Muscle of leg (tissue), 11 donors: ENCODE data around the gene CNOT10. TPM values are rescaled to one million over a fixed set of nuclear protein-coding genes. Genes with fewer than 3 reads are reported as not detected.
"Not testable (repeated sequence)": the region's sequence is repeated elsewhere in the genome, so short reads cannot be mapped to it uniquely, and the experiment has no call there.

Experiments
- DNase-seq: peaks from one replicate; pipeline ENCODE4 v3.0.0; 2013
- H3K27ac ChIP-seq: one replicate; pipeline ENCODE4 v1.5.1; 2013; ENCODE audit warnings: mild to moderate bottlenecking, low read length, control low read depth
- H3K27me3 ChIP-seq: one replicate; pipeline ENCODE4 v1.6.1; 2013; ENCODE audit warnings: low read length; ENCODE audit not compliant: control insufficient read depth, insufficient read depth
- H3K36me3 ChIP-seq: one replicate; pipeline ENCODE4 v1.6.1; 2013; ENCODE audit warnings: low read length; ENCODE audit not compliant: control insufficient read depth, insufficient read depth
- H3K4me1 ChIP-seq: one replicate; pipeline ENCODE4 v1.6.1; 2013; ENCODE audit warnings: low read length; ENCODE audit not compliant: control insufficient read depth, insufficient read depth
- H3K4me3 ChIP-seq: one replicate; pipeline ENCODE4 v1.5.1; 2013; ENCODE audit warnings: low read length, control low read depth
- H3K9me3 ChIP-seq: replicated peaks from 2 replicates; pipeline ENCODE4 v1.6.1; 2013; ENCODE audit warnings: low read depth, low read length; ENCODE audit not compliant: control insufficient read depth
- WGBS: methylation state at CpG from one replicate; pipeline ENCODE4 v1.1.5; 2013; ENCODE audit warnings: missing lambda C conversion rate; ENCODE audit not compliant: insufficient coverage; 5-methylcytosine and 5-hydroxymethylcytosine counted together
- polyA plus RNA-seq, 8 donors: library from polyadenylated mRNA; unstranded; fragments of 120-200 nt; gene quantifications; one replicate each; pipeline versions ENCODE4 v1.2.1 to v1.2.3, GENCODE V29; 2013; ENCODE audit warnings: inconsistent platforms in 1 of 8, low replicate concordance in 1 of 8; ENCODE audit not compliant: insufficient read length in 8 of 8, insufficient read depth in 1 of 8
- total RNA-seq: library from RNA; stranded (reverse); fragments of 120-200 nt; gene quantifications from one replicate; pipeline ENCODE4 v1.2.4, GENCODE V29; 2013

The CNOT10 gene
- total and polyA plus RNA-seq, 9 donors, result 18.7 to 27.9 (median 22.6) TPM

DNA sequence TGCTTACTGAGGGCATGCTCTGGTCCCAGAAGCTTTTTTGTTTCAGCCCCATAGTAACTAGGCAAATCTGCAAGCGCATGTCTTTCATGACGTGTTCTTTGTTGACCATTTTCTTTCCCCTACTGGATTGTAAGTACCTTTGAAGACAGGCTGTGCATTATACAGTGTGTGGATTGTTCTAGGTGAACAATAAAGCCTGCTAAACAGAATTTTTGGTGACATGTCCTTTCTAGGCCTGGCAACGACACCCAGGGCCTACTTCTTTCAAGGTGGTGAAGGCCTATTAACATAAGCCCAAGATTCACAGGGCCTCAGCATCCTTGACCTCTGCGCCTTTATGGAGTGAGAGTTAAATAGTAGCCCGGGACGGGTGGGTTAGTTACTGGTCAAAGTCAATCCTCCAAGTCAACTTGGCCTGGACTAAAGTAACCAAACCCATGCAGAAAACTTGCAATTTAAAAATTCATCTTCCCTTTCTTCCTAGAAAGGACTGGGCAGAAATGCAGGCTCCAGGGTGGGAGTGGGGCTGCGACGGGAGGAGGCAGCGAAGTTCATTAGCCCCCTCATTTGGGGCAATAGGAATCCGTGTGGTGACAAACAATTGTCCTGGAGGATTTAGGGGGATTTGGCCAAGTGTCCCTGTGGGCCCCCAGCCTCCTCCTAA lies 95.2 kb downstream of the CNOT10 start:
- H3K4me1 ChIP-seq, result peaks cover 11% of the 10 kb centered on the region
- H3K9me3 ChIP-seq, result no peaks in the 10 kb centered on the region
- no peak for DNase-seq
- H3K27me3 ChIP-seq, result peaks cover 7% of the 10 kb centered on the region
- no peak overlapping the region for H3K27ac ChIP-seq
- peaks cover 13% of the 10 kb centered on the region for H3K36me3 ChIP-seq
- peak overlapping the region; percentile 64 for H3K4me3 ChIP-seq
- no CpG with 5 or more reads among the region's 10 CpGs for WGBS

DNA sequence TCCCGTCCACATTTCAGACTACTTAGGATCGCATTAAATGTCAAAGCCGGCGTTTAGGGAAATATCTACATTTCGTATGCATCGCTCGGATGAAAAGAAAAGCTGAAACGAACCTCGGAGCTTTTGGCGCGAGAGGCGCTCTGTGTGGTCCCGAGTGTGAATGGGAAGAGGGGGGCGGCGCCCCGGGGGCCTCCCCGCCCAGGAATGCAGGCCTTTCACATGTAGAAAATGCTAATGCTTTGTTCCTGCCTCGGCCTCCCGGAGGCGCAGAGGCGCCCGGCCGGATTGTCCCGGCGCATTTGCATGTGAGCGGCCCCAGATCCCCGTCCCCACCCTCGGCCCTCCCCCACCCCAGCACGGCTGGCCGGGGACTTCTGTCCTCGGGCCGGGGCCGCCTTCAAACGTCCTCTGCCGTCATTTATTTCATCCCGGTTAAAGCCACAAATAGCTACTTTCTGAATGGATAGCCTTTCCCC lies 95.8 kb downstream of the CNOT10 start:
- Histone ChIP-seq H3K9me3 (no peaks in the 10 kb centered on the region), H3K27me3 (peaks cover 7% of the 10 kb centered on the region), H3K27ac (peak overlapping the region; percentile 72), H3K36me3 (peaks cover 10% of the 10 kb centered on the region), H3K4me3 (peak overlapping the region; percentile 64), H3K4me1 (peaks cover 11% of the 10 kb centered on the region)
- 1% methylated on average over 32 of the region's 36 CpGs for WGBS
- DNase-seq, result peak; percentile 43

DNA sequence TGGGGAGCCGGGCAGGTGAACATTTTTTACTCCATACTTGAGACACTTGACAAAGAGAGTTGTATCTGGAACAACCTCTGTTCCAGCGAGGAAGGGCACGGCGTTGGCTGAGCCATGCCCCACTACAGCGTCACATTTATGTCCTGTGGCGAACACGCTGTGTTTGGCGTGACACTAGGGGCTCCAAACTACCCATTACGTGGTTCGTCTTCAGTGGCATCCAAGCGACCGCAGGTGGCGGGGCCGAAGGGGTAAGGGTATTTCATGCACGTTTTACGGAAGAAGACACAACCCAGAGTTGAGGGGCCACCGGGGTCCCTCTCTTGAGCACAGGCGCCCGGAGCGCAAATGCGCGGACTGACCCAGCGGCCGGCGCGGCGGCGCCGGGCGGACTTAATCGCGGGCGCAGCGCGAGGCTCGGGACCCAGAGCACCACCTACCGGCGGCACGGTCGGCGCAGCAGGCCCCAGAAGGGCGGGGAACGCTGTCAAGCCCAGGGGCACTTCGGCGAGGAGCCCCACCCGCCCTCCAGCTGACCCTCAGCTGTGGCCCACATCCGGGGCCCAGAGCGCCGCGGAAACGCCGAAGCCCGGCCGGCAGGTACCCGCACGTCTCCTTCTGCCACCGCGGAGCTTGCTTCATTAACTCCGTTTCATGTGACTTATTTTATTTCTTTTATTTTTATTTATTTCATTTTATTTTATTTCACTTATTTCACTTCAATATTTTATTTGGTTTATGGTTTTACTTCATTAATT lies 96.4 kb downstream of the CNOT10 start:
- peaks cover 11% of the 10 kb centered on the region for H3K4me1 ChIP-seq
- peak overlapping the region; percentile 72 for H3K27ac ChIP-seq
- no peaks in the 10 kb centered on the region for H3K9me3 ChIP-seq
- H3K36me3 ChIP-seq, result peaks cover 8% of the 10 kb centered on the region
- peak overlapping the region; percentile 64 for H3K4me3 ChIP-seq
- DNase-seq, result peak; percentile 85
- H3K27me3 ChIP-seq, result peaks cover 7% of the 10 kb centered on the region
- under 1% methylated on average over 47 of the region's 59 CpGs for WGBS

DNA sequence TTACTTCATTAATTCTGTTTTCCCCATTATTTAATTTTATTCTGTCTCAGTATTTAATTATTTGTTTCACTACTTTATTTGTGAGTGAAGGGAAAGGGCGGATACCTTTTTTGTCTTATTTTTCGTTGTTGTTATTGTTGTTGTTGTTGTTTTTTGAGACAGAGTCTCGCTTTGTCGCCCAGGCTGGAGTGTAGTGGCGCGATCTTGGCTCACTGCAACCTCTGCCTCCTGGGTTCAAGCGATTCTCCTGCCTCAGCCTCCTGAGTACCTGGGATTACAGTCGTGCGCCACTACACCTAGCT lies 96.9 kb downstream of the CNOT10 start:
- H3K4me1 ChIP-seq, result peaks cover 11% of the 10 kb centered on the region
- H3K27me3 ChIP-seq, DNase-seq, H3K36me3 ChIP-seq, H3K4me3 ChIP-seq, H3K27ac ChIP-seq, H3K9me3 ChIP-seq: not testable (repeated sequence)
- WGBS, result 97% methylated on average over 3 of the region's 9 CpGs

DNA sequence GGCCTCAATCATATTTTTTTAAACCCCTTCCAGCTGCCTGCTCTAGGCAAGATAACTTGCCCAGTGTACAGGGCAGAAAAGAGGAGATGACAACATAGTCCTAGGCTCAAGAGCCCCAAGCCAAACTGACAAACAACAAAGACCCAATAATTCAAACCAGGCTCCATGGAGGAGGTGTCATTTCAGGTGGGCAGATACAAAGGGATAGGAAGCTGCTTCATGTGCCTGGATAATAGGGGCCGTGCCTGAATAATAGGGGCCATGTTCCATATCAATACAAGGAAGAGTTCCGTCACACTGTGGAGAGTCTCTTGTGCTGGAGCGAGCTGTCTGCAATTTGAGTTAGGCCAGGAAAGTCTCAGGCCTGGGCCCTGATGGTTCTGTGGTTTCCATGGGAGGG lies 97.4 kb downstream of the CNOT10 start:
- 85% methylated on average over 3 of the region's 3 CpGs for WGBS
- H3K27me3 ChIP-seq, result peaks cover 7% of the 10 kb centered on the region
- peaks cover 11% of the 10 kb centered on the region for H3K4me1 ChIP-seq
- no peak overlapping the region for H3K27ac ChIP-seq
- no peak for DNase-seq
- H3K36me3 ChIP-seq, result peaks cover under 1% of the 10 kb centered on the region
- H3K9me3 ChIP-seq, result no peaks in the 10 kb centered on the region
- no peak overlapping the region for H3K4me3 ChIP-seq

DNA sequence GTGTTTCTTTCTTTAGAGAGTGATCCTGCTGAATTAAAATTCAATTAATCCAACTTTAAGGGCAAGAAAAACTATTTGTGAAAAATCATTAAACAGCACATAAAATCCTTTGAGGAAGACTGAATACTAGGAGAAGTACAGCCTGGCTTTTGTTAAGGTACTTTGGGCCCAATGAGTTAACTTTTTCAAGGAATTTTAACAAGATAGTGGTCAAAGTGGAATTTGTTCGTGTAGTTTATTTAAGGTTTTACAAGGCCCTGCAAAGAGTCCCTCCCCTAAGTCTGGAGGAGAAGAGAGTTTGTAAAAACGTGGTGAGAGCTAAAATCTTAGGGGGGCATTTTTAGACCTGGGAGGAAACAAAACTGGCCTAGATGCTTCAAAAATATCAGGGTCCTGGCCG lies 106.8 kb downstream of the CNOT10 start:
- Histone ChIP-seq H3K27me3 (peaks cover 2% of the 10 kb centered on the region), H3K27ac (no peak overlapping the region), H3K36me3 (no peaks in the 10 kb centered on the region), H3K9me3 (no peaks in the 10 kb centered on the region), H3K4me3 (no peak overlapping the region), H3K4me1 (no peaks in the 10 kb centered on the region)
- 26% methylated on average over 3 of the region's 3 CpGs for WGBS
- no peak for DNase-seq

DNA sequence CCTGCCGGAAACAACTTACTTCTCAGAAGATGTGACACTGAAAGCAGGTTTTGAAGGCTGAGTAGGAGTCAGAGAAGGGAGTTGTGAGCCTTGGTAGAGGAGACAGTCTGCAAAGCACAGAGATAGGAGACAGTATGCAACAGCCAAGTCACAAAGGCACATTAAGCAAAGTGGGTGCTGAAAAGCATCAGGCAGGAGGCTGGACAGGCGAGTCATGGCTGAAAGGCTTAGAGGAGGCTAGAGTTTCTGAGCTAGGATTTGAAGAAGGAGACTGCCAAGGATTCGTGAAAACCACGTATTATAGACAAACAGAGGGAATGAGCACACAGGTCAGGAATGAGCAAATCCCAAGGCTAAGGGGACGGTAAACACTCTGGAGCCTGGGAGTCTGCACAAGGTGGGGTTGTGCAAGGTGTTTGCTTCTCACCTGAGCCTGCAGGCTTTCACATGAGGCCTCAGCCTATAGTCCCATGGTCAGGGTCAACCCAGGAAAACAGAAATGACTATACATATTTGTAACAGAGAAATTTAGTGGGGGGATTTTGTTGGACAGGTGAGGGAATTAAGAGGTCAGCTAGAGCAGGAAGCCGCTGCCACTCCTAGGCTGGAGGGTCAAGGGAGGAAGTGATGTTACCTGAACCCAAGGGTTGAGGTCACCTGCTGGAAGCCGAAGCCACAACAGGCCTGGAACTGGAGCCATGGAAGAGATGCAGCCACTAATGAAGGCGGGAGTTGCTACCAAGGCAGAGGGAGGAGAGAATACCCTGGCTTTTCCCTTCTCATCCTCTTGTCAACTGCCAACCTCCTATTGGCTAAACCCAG lies 109.7 kb downstream of the CNOT10 start:
- no peaks in the 10 kb centered on the region for H3K4me1 ChIP-seq
- no peak overlapping the region for H3K27ac ChIP-seq
- WGBS, result 55% methylated on average over 7 of the region's 8 CpGs
- H3K4me3 ChIP-seq, result no peak overlapping the region
- H3K9me3 ChIP-seq, result no peaks in the 10 kb centered on the region
- no peak for DNase-seq
- peaks cover 2% of the 10 kb centered on the region for H3K27me3 ChIP-seq
- H3K36me3 ChIP-seq, result no peaks in the 10 kb centered on the region

DNA sequence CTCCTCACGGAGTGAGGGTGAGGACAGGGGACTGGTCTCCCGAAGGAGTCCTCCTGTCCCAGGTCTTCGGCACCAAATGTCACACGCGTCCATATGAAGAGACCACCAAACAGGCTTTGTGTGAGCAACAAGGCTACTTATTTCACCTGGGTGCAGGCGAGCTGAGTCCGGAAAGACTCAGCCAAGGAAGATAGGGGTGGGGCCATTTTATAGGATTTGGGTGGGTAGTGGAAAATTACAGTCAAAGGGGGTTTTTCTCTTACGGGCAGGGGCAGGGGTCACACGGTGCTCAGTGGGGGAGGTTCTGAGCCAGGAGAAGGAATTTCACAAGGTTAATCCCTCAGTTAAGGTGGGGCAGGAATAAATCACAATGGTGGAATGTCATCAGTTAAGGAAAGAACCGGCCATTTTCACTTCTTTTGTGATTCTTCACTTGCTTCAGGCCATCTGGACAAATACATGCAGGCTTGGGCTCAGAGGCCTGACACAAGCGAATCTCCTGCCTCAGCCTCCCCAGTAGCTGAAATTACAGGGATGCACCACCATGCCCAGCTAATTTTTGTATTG lies 111.5 kb downstream of the CNOT10 start:
- not testable (repeated sequence) for H3K4me3 ChIP-seq, H3K36me3 ChIP-seq, H3K27ac ChIP-seq, H3K27me3 ChIP-seq, H3K9me3 ChIP-seq, H3K4me1 ChIP-seq, DNase-seq
- 75% methylated on average over 9 of the region's 11 CpGs for WGBS

DNA sequence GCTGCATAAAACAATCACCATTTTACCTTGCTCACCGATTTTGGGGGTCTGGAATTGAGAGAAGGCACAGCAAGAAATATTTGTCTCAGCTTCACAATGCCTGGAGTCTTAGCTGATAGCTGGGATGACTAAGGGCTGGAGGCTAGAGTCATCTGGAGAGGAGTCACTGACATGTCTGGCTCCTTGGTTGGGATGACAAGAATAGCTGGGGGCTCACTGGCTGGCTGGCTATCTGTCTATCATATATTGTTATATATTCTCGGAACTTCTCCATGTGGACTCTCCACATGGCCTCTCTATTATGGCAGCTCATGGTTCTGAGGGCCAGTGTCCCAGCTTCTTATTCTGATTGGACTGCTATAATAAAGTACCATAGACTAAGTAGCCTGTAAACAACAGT lies 112.8 kb downstream of the CNOT10 start:
- no peak overlapping the region for H3K27ac ChIP-seq
- WGBS, result no CpG with 5 or more reads among the region's 2 CpGs
- peaks cover 2% of the 10 kb centered on the region for H3K27me3 ChIP-seq
- H3K4me1 ChIP-seq, result no peaks in the 10 kb centered on the region
- no peaks in the 10 kb centered on the region for H3K36me3 ChIP-seq
- DNase-seq, result no peak
- no peaks in the 10 kb centered on the region for H3K9me3 ChIP-seq
- no peak overlapping the region for H3K4me3 ChIP-seq

DNA sequence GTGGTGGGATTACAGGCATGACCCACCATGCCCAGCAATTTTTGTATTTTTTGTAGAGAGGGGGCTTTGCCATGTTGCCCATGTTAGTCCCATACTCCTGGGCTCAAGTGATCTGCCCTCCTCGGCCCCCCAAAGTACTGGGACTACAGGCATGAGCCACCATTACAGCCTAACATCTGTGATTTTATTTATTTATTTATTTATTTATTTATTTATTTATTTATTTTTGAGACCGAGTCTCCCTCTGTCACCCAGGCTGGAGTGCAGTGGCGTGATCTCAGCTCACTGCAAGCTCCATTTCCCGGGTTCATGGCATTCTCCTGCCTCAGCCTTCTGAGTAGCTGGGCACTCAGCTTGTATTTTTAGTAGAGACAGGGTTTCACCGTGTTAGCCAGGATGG lies 116.5 kb downstream of the CNOT10 start:
- 92% methylated on average over 2 of the region's 5 CpGs for WGBS

More for the DNA sequence above, 116.5 kb downstream of the CNOT10 start:
- not testable (repeated sequence) for H3K4me3 ChIP-seq, H3K36me3 ChIP-seq, H3K9me3 ChIP-seq, H3K27me3 ChIP-seq, DNase-seq, H3K27ac ChIP-seq, H3K4me1 ChIP-seq
